HUES48 (cell line): Measurements from ENCODE around the gene LEMD2.
A peak's percentile ranks its signal among the peaks of the same experiment; 100 is the strongest.

Experiments used
- H3K27ac ChIP-seq: one replicate; pipeline ENCODE4 v1.7.0; 2013; ENCODE audit warnings: low read depth, low read length, inconsistent platforms
- H3K27me3 ChIP-seq: 2 replicates; pipeline ENCODE4 v1.6.1; 2013; ENCODE audit warnings: mild to moderate bottlenecking, low read length; ENCODE audit not compliant: control insufficient read depth, insufficient read depth
- H3K36me3 ChIP-seq: 2 replicates; pipeline ENCODE4 v1.6.1; 2013; ENCODE audit warnings: low read length; ENCODE audit not compliant: control insufficient read depth, insufficient read depth
- H3K4me1 ChIP-seq: 2 replicates; pipeline ENCODE4 v1.6.1; 2013; ENCODE audit warnings: mild to moderate bottlenecking, low read length; ENCODE audit not compliant: control insufficient read depth, insufficient read depth
- H3K4me3 ChIP-seq: 2 replicates; pipeline ENCODE4 v1.5.1; 2013; ENCODE audit warnings: mild to moderate bottlenecking, low read depth, low read length
- H3K9ac ChIP-seq: 2 replicates; pipeline ENCODE4 v1.6.1; 2013; ENCODE audit warnings: mild to moderate bottlenecking, low read depth, low read length, moderate library complexity
- H3K9me3 ChIP-seq: 2 replicates; pipeline ENCODE4 v1.6.1; 2013; ENCODE audit warnings: low read length; ENCODE audit not compliant: control insufficient read depth, insufficient read depth

LEMD2 gene

GRCh38 chr6:33790910-33791309 is 2.0 kb upstream of the LEMD2 start:
- Histone ChIP-seq H3K4me1 (peaks cover 64% of the 10 kb centered on the region), H3K9ac (peak overlapping the region; percentile 38; the same call in 1 of the 2 replicates), H3K27me3 (no peaks in the 10 kb centered on the region), H3K4me3 (no peak overlapping the region), H3K27ac (peak overlapping the region; percentile 76), H3K36me3 (no peaks in the 10 kb centered on the region), H3K9me3 (no peaks in the 10 kb centered on the region)

GRCh38 chr6:33790379-33790778 is 1.4 kb upstream of the LEMD2 start:
- no peak overlapping the region for H3K9ac ChIP-seq
- no peak overlapping the region for H3K4me3 ChIP-seq
- no peaks in the 10 kb centered on the region for H3K9me3 ChIP-seq
- no peaks in the 10 kb centered on the region for H3K27me3 ChIP-seq
- H3K27ac ChIP-seq: peak overlapping the region; percentile 76
- H3K4me1 ChIP-seq: peaks cover 67% of the 10 kb centered on the region
- no peaks in the 10 kb centered on the region for H3K36me3 ChIP-seq

- peak overlapping the region; percentile 37; the same call in 1 of the 2 replicates for H3K9ac ChIP-seq
- H3K36me3 ChIP-seq: peaks cover 6% of the 10 kb centered on the region; the same call in 1 of the 2 replicates
- H3K27me3 ChIP-seq: no peaks in the 10 kb centered on the region
- H3K9me3 ChIP-seq: no peaks in the 10 kb centered on the region
- peak overlapping the region; percentile 64 for H3K27ac ChIP-seq
- H3K4me3 ChIP-seq: peak overlapping the region; percentile 83
- H3K4me1 ChIP-seq: peaks cover 64% of the 10 kb centered on the region
Observed at GRCh38 chr6:33789550-33789895, 593 bp upstream of the LEMD2 start.

GRCh38 chr6:33787954-33788693 is 806 bp downstream of the LEMD2 start:
- H3K36me3 ChIP-seq: peaks cover 19% of the 10 kb centered on the region
- peak overlapping the region; percentile 81 for H3K27ac ChIP-seq
- H3K27me3 ChIP-seq: no peaks in the 10 kb centered on the region
- peak overlapping the region; percentile 83 for H3K4me3 ChIP-seq
- no peaks in the 10 kb centered on the region for H3K9me3 ChIP-seq
- H3K9ac ChIP-seq: peak overlapping the region; percentile 76
- H3K4me1 ChIP-seq: peaks cover 62% of the 10 kb centered on the region

GRCh38 chr6:33787346-33787953 is 1.5 kb downstream of the LEMD2 start:
- peaks cover 63% of the 10 kb centered on the region for H3K4me1 ChIP-seq
- peaks cover 25% of the 10 kb centered on the region for H3K36me3 ChIP-seq
- H3K9me3 ChIP-seq: no peaks in the 10 kb centered on the region
- no peaks in the 10 kb centered on the region for H3K27me3 ChIP-seq
- H3K27ac ChIP-seq: peak overlapping the region; percentile 81
- 0 out of 2 replicates have a peak overlapping the region, but pooled peaks have one; percentile 0 for H3K9ac ChIP-seq
- peak overlapping the region; percentile 83 for H3K4me3 ChIP-seq

GRCh38 chr6:33786736-33787135 is 2.2 kb downstream of the LEMD2 start:
- H3K9me3 ChIP-seq: no peaks in the 10 kb centered on the region
- peaks cover 66% of the 10 kb centered on the region for H3K4me1 ChIP-seq
- 0 out of 2 replicates have a peak overlapping the region, but pooled peaks have one; percentile 83 for H3K4me3 ChIP-seq
- no peaks in the 10 kb centered on the region for H3K27me3 ChIP-seq
- H3K27ac ChIP-seq: no peak overlapping the region
- no peak overlapping the region for H3K9ac ChIP-seq
- peaks cover 32% of the 10 kb centered on the region for H3K36me3 ChIP-seq

- Histone ChIP-seq H3K4me3 (no peak overlapping the region; the same call in 1 of the 2 replicates), H3K27me3 (no peaks in the 10 kb centered on the region), H3K9me3 (no peaks in the 10 kb centered on the region), H3K4me1 (peaks cover 66% of the 10 kb centered on the region), H3K27ac (peak overlapping the region; percentile 9), H3K9ac (no peak overlapping the region), H3K36me3 (peaks cover 36% of the 10 kb centered on the region)
Observed at GRCh38 chr6:33785778-33786177, 3.2 kb downstream of the LEMD2 start.

- H3K9ac ChIP-seq: no peak overlapping the region
- no peak overlapping the region for H3K4me3 ChIP-seq
- H3K27me3 ChIP-seq: no peaks in the 10 kb centered on the region
- H3K27ac ChIP-seq: no peak overlapping the region
- H3K36me3 ChIP-seq: peaks cover 46% of the 10 kb centered on the region
- H3K9me3 ChIP-seq: no peaks in the 10 kb centered on the region
- H3K4me1 ChIP-seq: peaks cover 66% of the 10 kb centered on the region
Observed at GRCh38 chr6:33784787-33785186, 4.1 kb downstream of the LEMD2 start.

GRCh38 chr6:33783781-33784520 is 5.0 kb downstream of the LEMD2 start:
- Histone ChIP-seq H3K4me3 (no peak overlapping the region), H3K36me3 (peaks cover 54% of the 10 kb centered on the region), H3K4me1 (peaks cover 68% of the 10 kb centered on the region)

GRCh38 chr6:33782561-33782960 is 6.4 kb downstream of the LEMD2 start:
- Histone ChIP-seq H3K36me3 (peaks cover 68% of the 10 kb centered on the region), H3K4me1 (peaks cover 74% of the 10 kb centered on the region), H3K4me3 (no peak overlapping the region), H3K9me3 (no peaks in the 10 kb centered on the region), H3K9ac (no peak overlapping the region), H3K27me3 (no peaks in the 10 kb centered on the region), H3K27ac (peak overlapping the region; percentile 97)

More at GRCh38 chr6:33783781-33784520, 5.0 kb downstream of the LEMD2 start:
- Histone ChIP-seq H3K9me3 (no peaks in the 10 kb centered on the region), H3K9ac (no peak overlapping the region), H3K27me3 (no peaks in the 10 kb centered on the region), H3K27ac (no peak overlapping the region)
